Panc1 (cell line): Measurements from ENCODE around the gene SSC5D. TPM values are rescaled to one million over a fixed set of nuclear protein-coding genes. Genes with fewer than 3 reads are reported as not detected.
A peak's percentile ranks its signal among the peaks of the same experiment; 100 is the strongest.

Experiments used
- ATAC-seq: fragments of 200-7000 bp; cut with Tn5 transposase; 2 replicates; pipeline ENCODE4 v1.9.1; 2020; ENCODE audit warnings: mild to moderate bottlenecking, moderate library complexity
- Bru-seq: library from RNA; stranded (reverse); fragments of 400-500 nt; gene quantifications from one replicate; lab custom pipeline; 2021; lab: Mats Ljungman, UMichigan
- BruChase-seq, 2 experiments: library from RNA; stranded (reverse); fragments of 400-500 nt; gene quantifications; one replicate each; lab custom pipeline; 2021; lab: Mats Ljungman, UMichigan
- BruUV-seq: library from RNA; stranded (reverse); fragments of 400-500 nt; replicated peaks from 2 replicates; lab custom pipeline; 2021; lab: Mats Ljungman, UMichigan
- CTCF ChIA-PET: fragments of 300-600 bp; sonication (Branson Sonifier 250); formaldehyde crosslinking; loops from one replicate; lab custom pipeline; 2022; ENCODE audit warnings: antibody characterized with exemption; lab: Charles Lee
- POLR2A ChIA-PET: fragments of 300-600 bp; sonication (Branson Sonifier 250); formaldehyde crosslinking; loops from one replicate; lab custom pipeline; 2022; ENCODE audit warnings: antibody characterized with exemption; lab: Charles Lee
- DNase-seq: peaks from one replicate; pipeline ENCODE4 v3.0.0-alpha.2; 2010; ENCODE audit warnings: low read depth, low spot score
- H3K27ac ChIP-seq: 2 replicates; pipeline ENCODE4 v1.5.1; 2011; ENCODE audit warnings: mild to moderate bottlenecking, low read length, inconsistent platforms
- H3K27me3 ChIP-seq: fragments of 200-500 bp; sonication (Bioruptor generic); 2 replicates; pipeline ENCODE4 v1.6.0; 2014; ENCODE audit warnings: low read length, inconsistent platforms; ENCODE audit not compliant: control insufficient read depth, insufficient read depth
- H3K36me3 ChIP-seq: fragments of 200-500 bp; sonication (Bioruptor generic); 2 replicates; pipeline ENCODE4 v1.5.1; 2014; ENCODE audit warnings: inconsistent platforms, mild to moderate bottlenecking, low read length, moderate library complexity; ENCODE audit not compliant: control insufficient read depth, insufficient read depth
- H3K4me1 ChIP-seq: 2 replicates; pipeline ENCODE4 v1.5.1; 2011; ENCODE audit warnings: inconsistent platforms, mild to moderate bottlenecking, low read length, moderate library complexity; ENCODE audit not compliant: control insufficient read depth, insufficient read depth
- H3K4me3 ChIP-seq, 2 experiments: 2 replicates each; pipeline ENCODE4 v1.5.1; 2011 to 2012; ENCODE audit warnings: low read depth in 2 of 2, low read length in 2 of 2, mild to moderate bottlenecking in 2 of 2, inconsistent platforms in 1 of 2, moderate library complexity in 1 of 2
- H3K9me3 ChIP-seq: fragments of 200-500 bp; sonication (Bioruptor generic); 2 replicates; pipeline ENCODE4 v1.5.1; 2014; ENCODE audit warnings: low read depth, mild to moderate bottlenecking, inconsistent platforms, low read length, moderate library complexity; ENCODE audit not compliant: control insufficient read depth, insufficient read depth
- POLR2AphosphoS5 ChIP-seq: IDR thresholded peaks from 2 replicates; pipeline ENCODE4 v1.6.1; 2012; ENCODE audit warnings: mild to moderate bottlenecking, low read depth, low read length, moderate library complexity
- SIN3A ChIP-seq: IDR thresholded peaks from 2 replicates; pipeline ENCODE4 v1.6.1; 2012; ENCODE audit warnings: low read depth, mild to moderate bottlenecking, low read length, moderate library complexity, borderline replicate concordance; ENCODE audit not compliant: insufficient read depth
- TCF7L2 ChIP-seq: IDR thresholded peaks from 2 replicates; pipeline ENCODE4 v1.6.1; 2011; ENCODE audit warnings: mild to moderate bottlenecking, low read depth, low read length, inconsistent platforms
- in situ Hi-C: cut with HindIII; loops from 2 replicates; pipeline ENCODE4 v1.10.0; 2016; ENCODE audit warnings: low sequenced_read_pairs, low pct_unique_long_range_greater_than_20kb
- intact Hi-C: fragments of 100-400 bp; cut with micrococcal nuclease; formaldehyde crosslinking; loops from one replicate; pipeline ENCODE4 v1.10.0; 2022; ENCODE audit not compliant: unreplicated experiment
- long read RNA-seq: library from polyadenylated mRNA; unstranded; transcript quantifications from one replicate; pipeline ENCODE4 v2.0.0, GENCODE V29; 2021; ENCODE audit not compliant: unreplicated experiment
- polyA plus RNA-seq: library from polyadenylated mRNA; unstranded; fragments of >200 nt; gene quantifications from one replicate; pipeline ENCODE4 v1.2.1, GENCODE V29; 2012; ENCODE audit warnings: missing spikeins; ENCODE audit not compliant: insufficient read length
- total RNA-seq: library from RNA; stranded (reverse); gene quantifications from one replicate; pipeline ENCODE4 v1.2.1, GENCODE V29; 2021; ENCODE audit not compliant: unreplicated experiment
- TF ChIP-seq, protein P1 (sequence below), 2 experiments: IDR thresholded peaks; 2 replicates each; pipeline ENCODE4 v1.6.1; 2011 to 2012; ENCODE audit warnings: low read depth in 2 of 2, control low read depth in 1 of 2, low read length in 1 of 2, mild to moderate bottlenecking in 1 of 2, moderate library complexity in 1 of 2; ENCODE audit not compliant: insufficient read depth in 1 of 2
- TF ChIP-seq, protein P2 (sequence below): fragments of 450-650 bp; IDR thresholded peaks from 2 replicates; pipeline ENCODE4 v1.5.1; 2017; ENCODE audit warnings: mild to moderate bottlenecking

SSC5D gene
- total RNA-seq, result 13.0 TPM
- polyA plus RNA-seq, result 12.3 TPM
- Bru-seq, nascent RNA, result percentile 51 among the genes with signal in this experiment
- BruChase-seq, experiment 1, labeled RNA remaining after a 2-hour chase, result percentile 50 among the genes with signal in this experiment
- BruChase-seq, experiment 2, labeled RNA remaining after a 6-hour chase, result percentile 54 among the genes with signal in this experiment
- long read RNA-seq, partial matches to known transcripts, result 4 of 10 reads
- long read RNA-seq, other reads (novel, unspliced or antisense), result 6 of 10 reads

DNA sequence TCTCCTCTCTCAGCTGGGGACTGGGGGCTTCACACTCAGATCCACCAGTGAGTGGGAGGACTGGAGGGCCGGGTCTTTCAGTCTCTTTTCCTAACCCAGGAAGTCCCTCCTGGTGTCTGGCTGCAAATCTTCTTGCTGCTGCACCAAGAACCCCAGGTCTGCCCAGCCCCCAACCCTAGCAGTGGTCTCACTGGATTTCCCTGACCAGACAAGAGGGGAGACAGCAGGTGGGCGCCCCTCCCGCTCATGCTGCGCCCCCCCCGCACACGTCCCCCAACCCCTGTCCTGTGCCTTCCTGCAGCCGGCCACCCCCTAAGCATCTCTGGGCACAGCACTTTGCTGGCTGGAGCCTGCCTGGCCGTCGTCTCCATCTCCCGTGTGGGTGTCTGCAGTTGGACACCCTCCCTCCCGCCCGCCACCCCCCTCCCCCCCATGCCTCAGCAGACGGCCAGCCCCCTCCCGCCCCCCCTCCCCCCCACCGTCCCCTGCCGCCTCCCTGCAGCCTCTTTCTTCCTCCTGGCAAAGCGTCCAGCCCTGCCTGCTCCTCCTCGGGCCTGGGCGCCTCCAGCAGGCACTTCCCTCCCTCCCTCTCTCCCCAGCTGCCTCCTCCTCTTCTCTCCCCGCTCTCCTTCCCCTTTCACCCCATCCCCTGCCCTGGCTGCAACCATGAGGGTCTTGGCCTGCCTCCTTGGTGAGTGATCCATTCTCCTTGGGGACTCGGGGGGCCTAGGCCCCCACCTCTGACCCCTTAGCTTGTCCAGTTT, at the start of gene SSC5D:
Gene SSC5D, plus strand, starts transcription at position 513 of the 764 bp plus-strand sequence. Its CDS starts 154 bp downstream, at position 667.
- Histone ChIP-seq H3K27me3 (no peaks in the 10 kb centered on the region), H3K36me3 (peaks cover 3% of the 10 kb centered on the region; the same call in 1 of the 2 replicates), H3K4me3 (peak within 1 kb of the TSS; percentile 51 to 67), H3K9me3 (no peaks in the 10 kb centered on the region), H3K4me1 (peaks cover 75% of the 10 kb centered on the region), H3K27ac (peak within 1 kb of the TSS; percentile 94)
- no TSS peak for BruUV-seq
- no peak for DNase-seq
- no peak for ATAC-seq
- TF ChIP-seq POLR2AphosphoS5, result no peak; the same call in 1 of the 2 replicates
- TF ChIP-seq, protein P1, sequence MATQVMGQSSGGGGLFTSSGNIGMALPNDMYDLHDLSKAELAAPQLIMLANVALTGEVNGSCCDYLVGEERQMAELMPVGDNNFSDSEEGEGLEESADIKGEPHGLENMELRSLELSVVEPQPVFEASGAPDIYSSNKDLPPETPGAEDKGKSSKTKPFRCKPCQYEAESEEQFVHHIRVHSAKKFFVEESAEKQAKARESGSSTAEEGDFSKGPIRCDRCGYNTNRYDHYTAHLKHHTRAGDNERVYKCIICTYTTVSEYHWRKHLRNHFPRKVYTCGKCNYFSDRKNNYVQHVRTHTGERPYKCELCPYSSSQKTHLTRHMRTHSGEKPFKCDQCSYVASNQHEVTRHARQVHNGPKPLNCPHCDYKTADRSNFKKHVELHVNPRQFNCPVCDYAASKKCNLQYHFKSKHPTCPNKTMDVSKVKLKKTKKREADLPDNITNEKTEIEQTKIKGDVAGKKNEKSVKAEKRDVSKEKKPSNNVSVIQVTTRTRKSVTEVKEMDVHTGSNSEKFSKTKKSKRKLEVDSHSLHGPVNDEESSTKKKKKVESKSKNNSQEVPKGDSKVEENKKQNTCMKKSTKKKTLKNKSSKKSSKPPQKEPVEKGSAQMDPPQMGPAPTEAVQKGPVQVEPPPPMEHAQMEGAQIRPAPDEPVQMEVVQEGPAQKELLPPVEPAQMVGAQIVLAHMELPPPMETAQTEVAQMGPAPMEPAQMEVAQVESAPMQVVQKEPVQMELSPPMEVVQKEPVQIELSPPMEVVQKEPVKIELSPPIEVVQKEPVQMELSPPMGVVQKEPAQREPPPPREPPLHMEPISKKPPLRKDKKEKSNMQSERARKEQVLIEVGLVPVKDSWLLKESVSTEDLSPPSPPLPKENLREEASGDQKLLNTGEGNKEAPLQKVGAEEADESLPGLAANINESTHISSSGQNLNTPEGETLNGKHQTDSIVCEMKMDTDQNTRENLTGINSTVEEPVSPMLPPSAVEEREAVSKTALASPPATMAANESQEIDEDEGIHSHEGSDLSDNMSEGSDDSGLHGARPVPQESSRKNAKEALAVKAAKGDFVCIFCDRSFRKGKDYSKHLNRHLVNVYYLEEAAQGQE (IDR thresholded peaks at IDR 0.05; ENCODE audit: insufficient read depth in 1 of 2, low read depth in 2 of 2, low read length in 1 of 2), result no peak
- TF ChIP-seq, protein P2, sequence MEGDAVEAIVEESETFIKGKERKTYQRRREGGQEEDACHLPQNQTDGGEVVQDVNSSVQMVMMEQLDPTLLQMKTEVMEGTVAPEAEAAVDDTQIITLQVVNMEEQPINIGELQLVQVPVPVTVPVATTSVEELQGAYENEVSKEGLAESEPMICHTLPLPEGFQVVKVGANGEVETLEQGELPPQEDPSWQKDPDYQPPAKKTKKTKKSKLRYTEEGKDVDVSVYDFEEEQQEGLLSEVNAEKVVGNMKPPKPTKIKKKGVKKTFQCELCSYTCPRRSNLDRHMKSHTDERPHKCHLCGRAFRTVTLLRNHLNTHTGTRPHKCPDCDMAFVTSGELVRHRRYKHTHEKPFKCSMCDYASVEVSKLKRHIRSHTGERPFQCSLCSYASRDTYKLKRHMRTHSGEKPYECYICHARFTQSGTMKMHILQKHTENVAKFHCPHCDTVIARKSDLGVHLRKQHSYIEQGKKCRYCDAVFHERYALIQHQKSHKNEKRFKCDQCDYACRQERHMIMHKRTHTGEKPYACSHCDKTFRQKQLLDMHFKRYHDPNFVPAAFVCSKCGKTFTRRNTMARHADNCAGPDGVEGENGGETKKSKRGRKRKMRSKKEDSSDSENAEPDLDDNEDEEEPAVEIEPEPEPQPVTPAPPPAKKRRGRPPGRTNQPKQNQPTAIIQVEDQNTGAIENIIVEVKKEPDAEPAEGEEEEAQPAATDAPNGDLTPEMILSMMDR, result no peak
- TF ChIP-seq SIN3A, result no peak
- TF ChIP-seq TCF7L2, result no peak
- ChIA-PET CTCF (interaction anchor here (2.0 kb wide), 1 partner anchor 16 kb away, joined by 7 read pairs; no protein-coding TSS in a partner anchor), POLR2A (no interaction called here)
- in situ Hi-C loops (no loop called here), intact Hi-C loops (no loop called here)

DNA sequence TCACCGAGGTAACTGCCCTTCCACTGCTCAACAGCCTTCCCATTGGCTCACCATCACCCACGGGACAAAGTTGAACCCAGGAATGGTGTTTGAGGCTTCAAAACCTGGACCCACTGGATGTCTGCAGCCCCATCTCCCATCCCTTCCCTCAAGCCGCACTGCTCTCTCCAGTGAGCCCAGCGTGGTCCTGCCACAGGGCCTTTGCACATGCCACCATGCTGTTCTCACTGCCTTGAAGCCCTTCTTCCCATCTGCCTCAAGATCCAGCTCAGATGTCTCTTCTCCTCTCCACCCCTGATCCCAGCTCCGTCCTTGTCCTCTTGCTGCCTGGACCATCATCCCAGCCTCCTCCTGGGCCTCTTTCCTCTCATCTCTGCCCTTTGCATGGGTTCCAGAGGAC, 49.2 kb upstream of the SSC5D start:
- CTCF ChIA-PET, result no interaction called here
- H3K4me1 ChIP-seq, result peaks cover 5% of the 10 kb centered on the region; the same call in 1 of the 2 replicates
- no peaks in the 10 kb centered on the region for H3K9me3 ChIP-seq
- no peak for DNase-seq
- H3K27me3 ChIP-seq, result peaks cover 14% of the 10 kb centered on the region
- intact Hi-C loops (no loop called here), in situ Hi-C loops (no loop called here)
- H3K27ac ChIP-seq, result no peak overlapping the region
- POLR2A ChIA-PET, result no interaction called here
- TF ChIP-seq SIN3A (no peak), POLR2AphosphoS5 (no peak), TCF7L2 (no peak)
- TF ChIP-seq, protein P1 (IDR thresholded peaks at IDR 0.05; ENCODE audit: insufficient read depth in 1 of 2, low read depth in 2 of 2, low read length in 1 of 2), result no peak
- TF ChIP-seq, protein P2, result no peak
- no TSS peak for BruUV-seq
- H3K4me3 ChIP-seq, result no peak overlapping the region
- no peak for ATAC-seq
- no peaks in the 10 kb centered on the region for H3K36me3 ChIP-seq
